ENCODE measurements around the gene TP63.

Gene TP63

DNA sequence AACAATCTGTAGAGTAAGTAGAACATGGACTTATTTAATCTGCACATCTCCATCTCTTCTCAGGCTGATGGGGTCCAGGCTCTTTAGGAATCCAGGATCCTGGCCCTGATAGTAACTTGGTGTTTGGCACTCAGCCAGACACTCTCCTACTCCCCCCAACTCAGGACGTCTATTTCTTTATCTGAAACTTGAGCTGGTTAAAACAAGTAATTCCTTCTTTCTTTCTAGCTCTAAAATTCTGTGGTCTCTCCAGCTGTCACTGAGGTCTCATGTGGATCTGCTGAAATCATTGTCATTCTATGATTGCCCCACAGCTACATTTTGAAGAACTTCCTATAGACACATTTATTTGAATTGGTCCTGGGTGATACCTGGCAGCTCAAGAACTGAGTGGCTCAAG is 59.0 kb downstream of the TP63 start:
- TF ChIP-seq, protein P1, sequence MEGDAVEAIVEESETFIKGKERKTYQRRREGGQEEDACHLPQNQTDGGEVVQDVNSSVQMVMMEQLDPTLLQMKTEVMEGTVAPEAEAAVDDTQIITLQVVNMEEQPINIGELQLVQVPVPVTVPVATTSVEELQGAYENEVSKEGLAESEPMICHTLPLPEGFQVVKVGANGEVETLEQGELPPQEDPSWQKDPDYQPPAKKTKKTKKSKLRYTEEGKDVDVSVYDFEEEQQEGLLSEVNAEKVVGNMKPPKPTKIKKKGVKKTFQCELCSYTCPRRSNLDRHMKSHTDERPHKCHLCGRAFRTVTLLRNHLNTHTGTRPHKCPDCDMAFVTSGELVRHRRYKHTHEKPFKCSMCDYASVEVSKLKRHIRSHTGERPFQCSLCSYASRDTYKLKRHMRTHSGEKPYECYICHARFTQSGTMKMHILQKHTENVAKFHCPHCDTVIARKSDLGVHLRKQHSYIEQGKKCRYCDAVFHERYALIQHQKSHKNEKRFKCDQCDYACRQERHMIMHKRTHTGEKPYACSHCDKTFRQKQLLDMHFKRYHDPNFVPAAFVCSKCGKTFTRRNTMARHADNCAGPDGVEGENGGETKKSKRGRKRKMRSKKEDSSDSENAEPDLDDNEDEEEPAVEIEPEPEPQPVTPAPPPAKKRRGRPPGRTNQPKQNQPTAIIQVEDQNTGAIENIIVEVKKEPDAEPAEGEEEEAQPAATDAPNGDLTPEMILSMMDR (IDR thresholded peaks at IDR 0.05) = no peak
- TF ChIP-seq ZFX (IDR thresholded peaks at IDR 0.05; ENCODE audit: borderline replicate concordance) = no peak
- H3K27ac ChIP-seq = no peak overlapping the region

DNA sequence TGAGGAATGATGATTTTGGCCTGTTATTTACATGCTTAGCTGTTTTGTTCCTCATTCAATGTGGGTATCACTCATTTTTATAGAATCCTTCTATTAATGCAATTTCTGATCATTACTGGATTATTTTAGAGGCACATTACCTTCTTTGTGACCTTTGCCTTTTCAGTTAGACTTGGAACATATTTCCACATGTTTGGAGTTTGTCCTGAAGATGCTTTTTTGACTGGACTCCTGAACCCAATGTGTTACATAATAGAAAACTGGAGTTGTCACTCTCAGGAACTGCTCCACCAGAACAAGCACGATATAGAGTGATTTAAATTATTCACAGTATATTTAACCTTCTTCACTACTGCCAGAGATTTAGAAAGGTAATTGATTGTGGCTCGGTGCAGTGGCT is 59.5 kb downstream of the TP63 start:
- H3K27ac ChIP-seq = no peak overlapping the region
- TF ChIP-seq, protein P1 (IDR thresholded peaks at IDR 0.05) = no peak
- TF ChIP-seq ZFX (IDR thresholded peaks at IDR 0.05; ENCODE audit: borderline replicate concordance) = no peak

DNA sequence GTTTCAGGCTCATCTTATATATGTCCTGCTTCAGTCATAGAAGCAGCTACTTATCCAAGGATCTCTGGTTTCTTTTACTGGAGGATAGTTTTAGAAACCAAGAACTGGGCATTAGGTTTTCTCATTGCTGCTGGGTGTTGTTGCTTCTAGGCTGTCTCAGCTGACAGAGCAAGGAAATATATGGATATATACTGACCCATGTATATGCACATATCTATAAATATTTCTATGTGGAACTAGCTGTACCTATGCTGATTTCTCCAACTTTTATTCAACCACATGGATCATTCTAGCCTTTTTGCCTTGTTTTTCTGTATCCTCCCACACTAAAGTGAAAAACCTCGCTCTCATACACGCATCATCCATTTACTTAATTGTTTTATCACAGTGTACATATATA is 64.2 kb downstream of the TP63 start:
- no peak overlapping the region for H3K27ac ChIP-seq
- no peak for TF ChIP-seq ZFX (IDR thresholded peaks at IDR 0.05; ENCODE audit: borderline replicate concordance)
- TF ChIP-seq, protein P1 (IDR thresholded peaks at IDR 0.05) = no peak

DNA sequence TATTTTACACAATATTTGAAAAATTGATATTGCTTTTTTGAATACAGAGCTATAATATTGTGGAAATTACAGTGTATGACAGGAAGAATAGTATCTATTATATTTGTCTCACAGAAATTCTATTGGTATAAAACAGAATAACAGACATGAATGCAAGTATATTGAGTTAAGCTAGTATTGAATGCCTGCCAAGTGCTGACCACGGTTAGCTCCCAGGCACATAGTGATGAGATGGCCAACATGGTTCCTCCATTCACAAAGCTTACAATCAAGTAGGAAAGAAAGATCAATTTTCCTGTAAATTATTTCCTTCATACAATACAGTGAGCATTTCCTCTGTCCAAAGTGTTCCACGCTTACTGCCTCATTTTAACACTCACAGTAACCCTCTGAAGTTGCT is 67.6 kb downstream of the TP63 start:
- TF ChIP-seq ZFX (IDR thresholded peaks at IDR 0.05; ENCODE audit: borderline replicate concordance) = no peak
- TF ChIP-seq, protein P1 (IDR thresholded peaks at IDR 0.05) = no peak
- no peak overlapping the region for H3K27ac ChIP-seq

DNA sequence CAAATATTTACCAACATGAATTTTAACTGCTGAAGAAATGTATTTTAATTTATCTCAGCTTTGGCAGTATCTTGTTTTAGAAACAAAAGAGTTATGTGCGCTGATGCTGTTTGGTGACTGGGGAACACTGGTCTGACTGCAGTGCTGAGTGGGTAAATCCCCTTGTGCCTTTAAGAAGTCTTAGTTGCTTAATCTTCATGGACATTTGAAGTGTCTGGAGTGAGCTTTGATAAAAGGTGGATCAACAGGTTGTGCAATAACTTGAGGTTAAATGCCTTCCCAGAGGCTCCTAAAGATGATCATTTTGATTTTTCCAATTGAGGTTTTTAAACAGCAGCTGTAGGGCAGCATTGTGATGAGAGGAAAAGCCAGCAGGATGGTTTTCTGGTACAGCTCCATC is 68.7 kb downstream of the TP63 start:
- TF ChIP-seq, protein P1 (IDR thresholded peaks at IDR 0.05) = no peak
- TF ChIP-seq ZFX (IDR thresholded peaks at IDR 0.05; ENCODE audit: borderline replicate concordance) = no peak
- no peak overlapping the region for H3K27ac ChIP-seq

DNA sequence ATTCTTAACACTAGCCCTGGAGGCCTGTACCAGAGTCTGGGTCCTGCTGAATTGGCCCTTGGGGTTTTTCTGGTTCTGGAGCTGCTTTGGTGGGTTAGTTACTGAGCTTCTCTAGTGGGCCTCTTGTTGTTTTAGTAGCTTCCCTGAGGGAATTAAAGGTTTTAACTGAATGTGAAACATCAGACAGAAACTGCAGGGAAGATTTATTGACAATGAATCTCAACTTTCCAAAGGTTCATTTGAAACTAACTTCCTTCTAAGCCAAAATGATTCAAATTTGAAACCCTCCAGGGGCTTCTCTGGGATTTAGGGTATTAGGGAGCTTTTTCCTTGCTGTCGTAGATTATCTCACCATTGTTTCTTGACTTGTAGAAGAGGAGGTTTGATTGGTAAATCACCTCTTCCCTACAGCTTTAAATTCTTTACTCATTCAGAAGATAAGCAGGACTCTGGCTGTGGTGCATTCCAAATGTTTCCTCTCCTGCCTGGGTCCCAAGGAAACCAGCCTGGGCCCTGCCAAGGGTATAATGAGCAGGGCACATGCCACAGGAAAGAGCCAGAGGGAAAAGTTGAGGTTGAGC is 71.0 kb downstream of the TP63 start:
- no peak for TF ChIP-seq ZFX (IDR thresholded peaks at IDR 0.05; ENCODE audit: borderline replicate concordance)
- TF ChIP-seq, protein P1 (IDR thresholded peaks at IDR 0.05) = no peak
- H3K27ac ChIP-seq = no peak overlapping the region

DNA sequence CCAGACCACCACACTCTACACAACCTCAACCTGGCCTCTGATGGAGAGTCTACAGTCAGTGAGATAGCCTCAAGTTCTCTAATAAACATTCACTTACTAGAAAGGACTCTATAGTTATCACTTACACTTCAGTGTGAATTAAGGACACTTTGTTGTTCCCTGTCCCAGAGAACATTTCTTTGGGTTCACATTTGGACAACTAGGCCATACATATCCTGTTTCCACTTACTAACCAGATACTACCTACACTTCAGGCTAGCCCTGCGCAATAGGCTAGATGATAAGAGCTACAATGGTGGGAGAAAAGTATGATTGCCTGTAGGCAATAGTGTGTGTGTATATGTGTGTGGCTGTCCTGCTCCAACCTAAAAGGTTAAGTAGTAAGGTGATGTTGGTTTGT is 72.7 kb downstream of the TP63 start:
- no peak overlapping the region for H3K27ac ChIP-seq
- TF ChIP-seq, protein P1 (IDR thresholded peaks at IDR 0.05) = no peak
- no peak for TF ChIP-seq ZFX (IDR thresholded peaks at IDR 0.05; ENCODE audit: borderline replicate concordance)
